Esophagus squamous epithelium (tissue), 5 donors: ENCODE results near the gene DMKN. TPM values are rescaled to one million over a fixed set of nuclear protein-coding genes. Genes with fewer than 3 reads are reported as not detected.

Source experiments
- DNase-seq: peaks from one replicate; lab custom pipeline; 2025; lab: John Stamatoyannopoulos, UW
- H3K27ac ChIP-seq, 4 donors: fragments of 200-600 bp; sonication (generic); one replicate each; pipeline ENCODE4 v1.5.1; 2016 to 2019; ENCODE audit warnings: mild to moderate bottlenecking in 1 of 4
- H3K27me3 ChIP-seq, 4 donors: fragments of 200-600 bp; sonication (generic); 1 replicate in 3 of 4; 2 replicates in 1 of 4; pipeline versions ENCODE4 v1.5.1 to v1.6.0; 2017 to 2021; ENCODE audit warnings: antibody characterized with exemption in 1 of 4
- H3K36me3 ChIP-seq, 3 donors: fragments of 200-600 bp; sonication (generic); one replicate each; pipeline ENCODE4 v1.5.1; 2016 to 2019
- H3K4me1 ChIP-seq, 3 donors: fragments of 200-600 bp; sonication (generic); one replicate each; pipeline ENCODE4 v1.5.1; 2017 to 2019
- H3K4me3 ChIP-seq, 4 donors: fragments of 200-600 bp; sonication (generic); 1 replicate in 3 of 4; 2 replicates in 1 of 4; pipeline ENCODE4 v1.5.1; 2016 to 2019; ENCODE audit warnings: mild to moderate bottlenecking in 2 of 4, moderate library complexity in 1 of 4
- H3K9me3 ChIP-seq, 3 donors: fragments of 200-600 bp; sonication (generic); one replicate each; pipeline ENCODE4 v1.5.1; 2016 to 2019
- POLR2A ChIP-seq, 4 donors: fragments of 450-650 bp; IDR thresholded peaks; one replicate each; pipeline ENCODE4 v1.6.1; 2017; ENCODE audit warnings: antibody characterized with exemption in 4 of 4, mild to moderate bottlenecking in 4 of 4, moderate library complexity in 3 of 4
- WGBS, 2 donors: methylation state at CpG; one replicate each; pipeline ENCODE4 v1.1.5; 2018; 5-methylcytosine and 5-hydroxymethylcytosine counted together
- intact Hi-C: fragments of 100-400 bp; cut with DNase I; formaldehyde crosslinking; loops from one replicate; pipeline ENCODE4 v1.15.0; 2022
- total RNA-seq, 4 donors: library from RNA; depleted of rRNA; stranded (reverse); fragments of >200 nt; gene quantifications; one replicate each; pipeline ENCODE4 v1.1.0, GENCODE V29; 2016
- TF ChIP-seq, protein P1 (sequence below), 6 experiments: fragments of 450-650 bp in 4 of 6; fragments of 200-600 bp in 2 of 6; sonication (generic) in 2 of 6; IDR thresholded peaks; one replicate each; pipeline ENCODE4 v1.5.1; 2016 to 2019; ENCODE audit warnings: antibody characterized with exemption in 6 of 6, mild to moderate bottlenecking in 4 of 6, moderate library complexity in 4 of 6
- donor health status: DM: yes; HTN: yes; CAD: no.

Gene DMKN
- total RNA-seq, 4 donors from 2014 or later = 81.6 to 449 (median 257) TPM

DNA sequence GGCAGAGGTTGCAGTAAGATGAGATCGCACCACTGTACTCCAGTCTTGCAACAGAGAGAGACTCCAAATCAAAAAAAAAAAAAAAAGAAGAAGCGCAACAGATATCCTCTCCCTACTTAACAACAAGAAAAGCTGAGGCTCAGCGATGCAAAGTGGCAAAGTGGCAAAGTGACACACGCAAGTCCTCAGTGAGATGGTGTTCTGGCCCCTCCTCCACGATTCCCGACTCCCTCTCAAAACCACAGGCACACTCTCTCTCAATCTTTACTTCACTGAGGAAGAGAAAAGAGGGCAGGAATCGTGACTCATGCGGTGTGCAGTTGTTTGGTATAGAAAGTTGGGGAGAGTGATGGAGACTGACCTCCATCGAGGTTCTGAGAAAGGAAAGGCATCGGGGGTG is 52.8 kb downstream of the DMKN start:
- no peaks in the 10 kb centered on the region for H3K36me3 ChIP-seq
- no peak for DNase-seq
- intact Hi-C loops = no loop called here
- H3K9me3 ChIP-seq = no peaks in the 10 kb centered on the region
- no peak overlapping the region for H3K27ac ChIP-seq
- peaks cover 0 to 5% (median 0%) of the 10 kb centered on the region in 4 donors for H3K27me3 ChIP-seq
- no peak for TF ChIP-seq POLR2A (IDR thresholded peaks at IDR 0.05)
- TF ChIP-seq, protein P1, sequence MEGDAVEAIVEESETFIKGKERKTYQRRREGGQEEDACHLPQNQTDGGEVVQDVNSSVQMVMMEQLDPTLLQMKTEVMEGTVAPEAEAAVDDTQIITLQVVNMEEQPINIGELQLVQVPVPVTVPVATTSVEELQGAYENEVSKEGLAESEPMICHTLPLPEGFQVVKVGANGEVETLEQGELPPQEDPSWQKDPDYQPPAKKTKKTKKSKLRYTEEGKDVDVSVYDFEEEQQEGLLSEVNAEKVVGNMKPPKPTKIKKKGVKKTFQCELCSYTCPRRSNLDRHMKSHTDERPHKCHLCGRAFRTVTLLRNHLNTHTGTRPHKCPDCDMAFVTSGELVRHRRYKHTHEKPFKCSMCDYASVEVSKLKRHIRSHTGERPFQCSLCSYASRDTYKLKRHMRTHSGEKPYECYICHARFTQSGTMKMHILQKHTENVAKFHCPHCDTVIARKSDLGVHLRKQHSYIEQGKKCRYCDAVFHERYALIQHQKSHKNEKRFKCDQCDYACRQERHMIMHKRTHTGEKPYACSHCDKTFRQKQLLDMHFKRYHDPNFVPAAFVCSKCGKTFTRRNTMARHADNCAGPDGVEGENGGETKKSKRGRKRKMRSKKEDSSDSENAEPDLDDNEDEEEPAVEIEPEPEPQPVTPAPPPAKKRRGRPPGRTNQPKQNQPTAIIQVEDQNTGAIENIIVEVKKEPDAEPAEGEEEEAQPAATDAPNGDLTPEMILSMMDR (IDR thresholded peaks at IDR 0.05) = no peak
- WGBS, 2 donors = 64 to 77% methylated on average over 10 of the region's 10 CpGs
- H3K4me1 ChIP-seq = peaks cover 12 to 32% (median 15%) of the 10 kb centered on the region in 3 donors
- no peak overlapping the region for H3K4me3 ChIP-seq

DNA sequence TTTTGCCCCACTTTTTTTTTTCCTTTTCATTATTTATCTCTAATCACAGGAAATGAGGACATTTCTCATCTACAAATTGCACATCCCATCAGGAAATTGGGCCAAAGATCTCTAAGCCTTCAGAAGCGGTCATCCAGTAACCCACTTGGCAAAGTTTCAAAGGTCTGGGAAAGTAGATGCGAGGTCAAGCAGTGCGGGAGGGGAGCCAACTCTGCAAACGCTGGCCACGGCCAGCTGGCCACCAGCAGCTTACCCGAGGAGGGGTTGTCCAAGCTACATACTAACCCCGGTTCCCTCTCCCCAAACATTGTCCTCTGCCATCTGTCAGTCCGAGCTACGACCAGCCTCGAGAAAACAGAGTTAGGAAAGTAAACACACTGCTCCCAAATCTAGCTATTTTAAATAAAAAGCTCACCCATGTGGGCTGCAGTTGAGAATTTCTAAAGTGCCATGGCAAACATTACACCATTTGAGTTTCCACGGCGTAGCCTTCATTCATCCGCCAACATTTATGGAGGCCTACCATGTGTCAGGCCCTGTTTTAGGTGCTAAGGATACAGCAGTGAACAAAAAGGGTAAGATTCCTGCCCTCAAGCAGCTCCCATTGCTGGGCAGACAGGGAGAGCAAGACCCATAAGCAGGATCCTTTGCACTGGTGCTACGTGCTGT is 53.9 kb downstream of the DMKN start:
- no peak for DNase-seq
- WGBS, 2 donors = 43 to 45% methylated on average over 12 to 13 of the region's 14 CpGs
- Histone ChIP-seq H3K27ac (no peak overlapping the region), H3K27me3 (peaks cover 0 to 5% (median 0%) of the 10 kb centered on the region in 4 donors), H3K36me3 (no peaks in the 10 kb centered on the region), H3K9me3 (no peaks in the 10 kb centered on the region), H3K4me1 (peaks cover 12 to 32% (median 15%) of the 10 kb centered on the region in 3 donors), H3K4me3 (no peak overlapping the region)
- no peak for TF ChIP-seq POLR2A (IDR thresholded peaks at IDR 0.05)
- TF ChIP-seq, protein P1 (IDR thresholded peaks at IDR 0.05) = no peak
- intact Hi-C loops = no loop called here

GRCh38 chr19:35458731-35459391 is 54.6 kb downstream of the DMKN start:
- Histone ChIP-seq H3K27me3 (peaks cover 0 to 5% (median 0%) of the 10 kb centered on the region in 4 donors), H3K4me3 (no peak overlapping the region), H3K9me3 (no peaks in the 10 kb centered on the region), H3K36me3 (no peaks in the 10 kb centered on the region), H3K27ac (peak overlapping the region in 2 of 4 donors; percentile 49 to 52), H3K4me1 (peaks cover 12 to 32% (median 15%) of the 10 kb centered on the region in 3 donors)
- intact Hi-C loops = no loop called here
- no peak for TF ChIP-seq POLR2A (IDR thresholded peaks at IDR 0.05)
- TF ChIP-seq, protein P1 (IDR thresholded peaks at IDR 0.05) = no peak
- no peak for DNase-seq
- 25 to 42% methylated on average over 9 of the region's 10 CpGs for WGBS, 2 donors

DNA sequence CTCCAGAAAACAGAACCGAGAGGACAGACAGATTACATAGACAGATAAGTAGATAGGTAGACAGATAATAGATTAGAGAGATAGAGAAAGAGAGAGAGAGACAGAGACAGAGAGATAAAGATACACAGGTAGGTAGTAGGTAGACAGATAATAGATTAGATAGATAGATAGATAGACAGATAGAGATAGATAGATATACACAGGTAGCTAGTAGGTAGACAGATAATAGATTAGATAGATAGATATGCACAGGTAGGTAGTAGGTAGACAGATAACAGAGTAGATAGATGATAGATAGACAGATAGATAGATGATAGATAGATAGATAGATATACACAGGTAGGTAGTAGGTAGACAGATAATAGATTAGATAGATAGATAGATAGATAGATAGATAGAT is 55.3 kb downstream of the DMKN start:
- Histone ChIP-seq H3K4me1 (peaks cover 12 to 27% (median 15%) of the 10 kb centered on the region in 3 donors), H3K4me3 (no peak overlapping the region), H3K9me3 (no peaks in the 10 kb centered on the region), H3K27ac (no peak overlapping the region), H3K27me3 (peaks cover 0 to 1% (median 0%) of the 10 kb centered on the region in 4 donors), H3K36me3 (no peaks in the 10 kb centered on the region)
- TF ChIP-seq, protein P1 (IDR thresholded peaks at IDR 0.05) = no peak
- TF ChIP-seq POLR2A (IDR thresholded peaks at IDR 0.05) = no peak
- 53 to 64% methylated on average over 1 of the region's 1 CpG for WGBS, 2 donors
- no peak for DNase-seq
- intact Hi-C loops = no loop called here

DNA sequence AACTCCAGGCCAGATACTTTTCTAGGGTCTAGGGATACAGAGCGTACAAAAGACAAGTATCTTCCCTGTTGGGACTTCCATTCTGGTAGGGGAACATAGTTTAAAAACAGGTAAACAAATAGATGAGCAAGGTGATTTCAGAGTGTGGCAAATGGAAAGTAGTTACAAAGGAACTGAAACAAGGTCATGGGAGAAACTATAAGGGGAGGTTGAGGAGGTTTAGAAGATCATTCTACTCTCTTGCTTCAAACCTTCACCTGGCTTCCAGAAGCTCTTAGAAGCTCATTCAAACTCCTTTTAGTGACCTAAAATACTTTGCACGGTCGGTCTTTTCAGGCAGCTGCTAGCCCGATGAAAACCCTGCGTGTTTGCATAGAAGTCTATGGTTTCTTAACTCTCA is 56.3 kb downstream of the DMKN start:
- Histone ChIP-seq H3K4me3 (no peak overlapping the region), H3K9me3 (no peaks in the 10 kb centered on the region), H3K4me1 (peaks cover 10 to 17% (median 11%) of the 10 kb centered on the region in 3 donors), H3K27ac (no peak overlapping the region), H3K36me3 (no peaks in the 10 kb centered on the region), H3K27me3 (peaks cover 0 to 6% (median 0%) of the 10 kb centered on the region in 4 donors)
- intact Hi-C loops = no loop called here
- 62 to 70% methylated on average over 5 of the region's 5 CpGs for WGBS, 2 donors
- DNase-seq = no peak
- TF ChIP-seq POLR2A (IDR thresholded peaks at IDR 0.05) = no peak
- TF ChIP-seq, protein P1 (IDR thresholded peaks at IDR 0.05) = no peak
